Dermis blood vessel endothelial cell (primary cell): Measurements from ENCODE around the gene ZNF140. TPM values are rescaled to one million over a fixed set of nuclear protein-coding genes. Genes with fewer than 3 reads are reported as not detected.

Experiments
- DNase-seq: peaks from one replicate; pipeline ENCODE4 v3.0.0; 2010
- total RNA-seq: library from RNA; depleted of rRNA; stranded (reverse); fragments of >200 nt; gene quantifications from 2 replicates; pipeline ENCODE4 v1.2.3, GENCODE V29; 2014

ZNF140 gene
- 20.1 and 22.6 TPM in 2 replicates for total RNA-seq

DNA sequence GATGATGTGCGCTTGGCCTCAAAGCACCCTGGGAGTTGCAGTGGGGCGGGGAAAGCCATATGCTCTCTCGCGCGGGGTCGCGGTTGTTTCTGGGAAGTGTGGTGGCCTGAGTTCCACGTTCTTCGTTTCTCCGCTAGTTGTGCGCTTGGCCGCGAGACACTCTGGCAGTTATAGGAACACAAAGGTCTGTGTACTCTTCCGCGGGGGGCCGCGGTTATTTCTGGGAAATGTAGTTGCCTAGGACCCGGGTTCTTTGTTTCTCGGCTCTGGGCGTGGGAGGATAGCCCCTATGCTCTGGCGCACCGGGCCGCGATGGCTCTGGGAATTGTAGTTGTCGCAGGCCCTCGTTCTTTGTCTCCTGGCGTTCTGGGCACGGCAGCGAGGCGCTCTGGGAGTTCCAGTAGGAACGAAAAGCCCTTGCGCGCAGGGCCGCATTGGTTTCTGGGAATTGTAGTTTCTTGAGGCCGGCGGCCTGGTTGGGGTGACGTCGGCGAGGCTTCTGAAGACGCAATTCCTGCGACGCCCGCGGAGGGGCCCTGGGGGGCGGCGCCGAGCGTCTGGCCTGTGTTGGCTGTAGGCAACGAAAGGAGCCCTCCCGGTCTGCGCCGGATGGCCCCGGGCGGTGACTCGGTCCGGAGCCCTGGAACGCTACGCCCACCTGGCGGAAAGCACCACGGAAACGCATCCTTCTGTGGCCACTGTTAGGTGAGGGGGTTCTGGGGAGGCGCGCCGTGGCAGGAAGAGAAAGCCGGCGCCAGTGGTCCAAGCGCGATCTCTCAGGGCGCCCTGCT is at the start of gene ZNF140:
Gene ZNF140, plus strand, starts transcription at position 556 of the 791 bp plus-strand sequence. CDS start 398 bp downstream, outside the sequence.
- DNase-seq, result peak; percentile 98

DNA sequence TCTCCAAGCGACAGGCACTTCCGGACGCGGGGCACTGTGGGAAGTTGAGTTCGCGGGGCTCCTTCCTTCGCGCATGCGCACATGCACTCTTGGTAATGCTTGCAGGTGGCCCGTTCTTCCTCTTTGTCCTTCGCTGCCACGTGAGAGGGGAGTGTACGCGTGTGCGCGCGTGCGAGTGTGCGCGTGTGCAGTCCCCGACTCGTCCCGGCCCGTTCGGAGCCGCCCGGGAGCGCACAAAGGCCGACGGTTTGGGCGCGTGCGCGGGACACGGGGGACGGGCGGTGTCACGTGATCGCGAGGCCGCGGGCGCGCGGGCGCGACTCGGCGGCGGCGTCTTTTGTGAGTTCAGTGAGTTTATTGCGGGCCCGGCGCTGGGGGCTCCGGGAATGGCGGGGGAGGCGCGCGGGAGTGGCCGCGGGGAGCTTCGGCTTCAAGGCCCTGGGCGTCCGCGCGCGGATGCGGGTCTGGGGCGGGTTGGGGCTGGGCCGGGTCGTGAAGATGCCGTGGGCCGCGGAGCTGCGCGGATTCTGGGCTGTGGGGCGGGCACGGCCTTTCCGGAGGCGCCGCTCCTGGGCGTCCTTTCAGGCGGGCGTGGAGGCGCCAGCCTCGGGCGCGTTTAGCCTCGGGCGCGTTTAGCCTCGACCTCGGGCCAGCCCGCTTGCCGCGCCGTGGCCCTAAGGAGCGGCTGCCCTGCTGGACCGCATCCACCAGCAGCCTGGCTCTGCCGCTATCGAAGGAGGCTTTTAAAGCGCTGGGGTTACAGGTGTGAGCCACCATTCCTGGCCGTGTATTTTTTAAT is 43.3 kb upstream of the ZNF140 start, which contains the start of gene ZNF84:
Gene ZNF84, plus strand, starts transcription at position 303 of the 799 bp plus-strand sequence. CDS start 3,959 bp downstream, outside the sequence.
- peak; percentile 100 for DNase-seq

DNA sequence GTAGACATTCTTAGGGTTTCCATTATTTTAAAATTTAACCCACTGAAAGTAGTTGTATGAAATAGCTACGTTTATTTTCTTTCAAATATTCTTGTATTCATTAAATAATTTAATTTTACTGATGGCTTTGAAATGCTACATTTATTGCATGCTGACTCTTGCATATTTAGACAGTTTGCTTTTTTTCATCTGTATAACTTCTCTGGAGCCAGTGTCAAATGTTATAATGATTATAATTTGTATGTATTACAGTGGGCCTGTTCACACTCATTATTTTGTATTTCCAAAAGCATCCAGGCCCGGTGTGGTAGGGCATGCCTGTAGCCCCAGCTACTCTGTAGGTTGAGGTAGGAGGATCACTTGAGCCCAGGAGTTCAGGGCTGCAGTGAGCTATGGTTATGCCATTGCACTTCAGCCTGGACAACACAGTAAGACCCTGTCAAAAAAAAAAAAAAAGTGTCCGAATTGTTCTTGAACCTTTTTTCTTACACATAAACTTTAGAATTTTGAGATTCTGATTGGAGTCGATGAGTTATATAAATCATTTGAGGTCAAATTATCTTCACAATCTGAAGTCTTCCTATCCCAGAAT is 42.5 kb upstream of the ZNF140 start:
- peak; percentile 5 for DNase-seq

DNA sequence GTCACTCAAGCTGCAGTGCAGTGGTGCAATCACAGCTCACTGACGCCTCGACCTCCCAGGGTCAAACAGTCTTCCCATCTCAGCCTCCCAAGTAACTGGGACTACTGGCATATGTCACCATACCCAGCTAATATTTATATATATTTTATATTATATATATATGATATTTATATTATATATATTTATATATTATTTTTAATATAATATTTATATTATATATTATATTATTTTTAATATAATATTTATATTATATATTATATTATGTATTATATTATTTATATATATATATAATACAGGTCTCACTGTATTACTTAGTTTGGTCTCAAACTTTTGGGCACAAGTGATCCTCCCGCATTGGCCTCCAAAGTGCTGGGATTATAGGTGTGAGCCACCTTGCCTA is 34.0 kb upstream of the ZNF140 start:
- DNase-seq, result no peak

DNA sequence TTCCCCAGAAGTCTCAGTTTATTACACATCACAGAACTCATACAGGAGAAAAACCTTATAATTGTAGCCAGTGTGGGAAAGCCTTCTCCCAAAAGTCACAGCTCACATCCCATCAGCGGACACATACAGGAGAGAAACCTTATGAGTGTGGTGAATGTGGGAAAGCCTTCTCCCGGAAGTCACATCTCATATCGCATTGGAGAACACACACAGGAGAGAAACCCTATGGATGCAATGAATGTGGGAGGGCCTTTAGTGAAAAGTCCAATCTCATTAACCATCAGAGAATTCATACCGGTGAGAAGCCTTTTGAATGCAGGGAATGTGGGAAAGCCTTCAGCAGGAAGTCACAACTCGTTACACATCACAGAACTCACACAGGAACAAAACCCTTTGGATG is 23.3 kb upstream of the ZNF140 start:
- no peak for DNase-seq

DNA sequence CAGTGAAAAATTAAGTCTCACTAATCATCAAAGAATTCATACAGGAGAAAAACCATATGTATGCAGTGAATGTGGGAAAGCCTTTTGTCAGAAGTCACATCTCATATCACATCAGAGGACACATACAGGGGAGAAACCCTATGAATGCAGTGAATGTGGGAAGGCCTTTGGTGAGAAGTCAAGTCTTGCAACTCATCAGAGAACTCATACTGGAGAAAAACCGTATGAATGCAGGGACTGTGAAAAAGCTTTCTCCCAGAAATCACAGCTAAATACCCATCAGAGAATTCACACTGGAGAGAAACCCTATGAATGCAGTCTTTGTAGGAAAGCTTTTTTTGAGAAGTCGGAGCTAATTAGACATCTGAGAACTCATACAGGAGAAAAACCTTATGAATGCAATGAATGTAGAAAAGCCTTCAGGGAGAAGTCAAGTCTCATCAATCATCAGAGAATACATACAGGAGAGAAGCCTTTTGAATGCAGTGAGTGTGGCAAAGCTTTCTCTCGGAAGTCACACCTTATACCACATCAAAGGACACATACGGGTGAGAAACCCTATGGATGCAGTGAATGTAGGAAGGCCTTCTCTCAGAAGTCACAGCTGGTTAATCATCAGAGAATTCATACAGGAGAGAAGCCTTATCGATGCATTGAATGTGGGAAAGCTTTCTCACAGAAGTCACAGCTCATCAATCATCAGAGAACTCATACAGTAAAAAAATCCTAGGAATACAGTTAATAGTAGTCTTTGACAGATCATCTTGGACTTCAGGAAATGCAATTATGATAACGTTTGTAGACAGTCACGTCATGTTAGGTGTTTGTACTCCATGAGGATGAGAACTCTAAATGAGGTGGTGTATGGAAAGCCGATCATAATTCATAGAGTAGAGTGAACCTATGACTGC is 22.3 kb upstream of the ZNF140 start:
- peak; percentile 7 for DNase-seq

DNA sequence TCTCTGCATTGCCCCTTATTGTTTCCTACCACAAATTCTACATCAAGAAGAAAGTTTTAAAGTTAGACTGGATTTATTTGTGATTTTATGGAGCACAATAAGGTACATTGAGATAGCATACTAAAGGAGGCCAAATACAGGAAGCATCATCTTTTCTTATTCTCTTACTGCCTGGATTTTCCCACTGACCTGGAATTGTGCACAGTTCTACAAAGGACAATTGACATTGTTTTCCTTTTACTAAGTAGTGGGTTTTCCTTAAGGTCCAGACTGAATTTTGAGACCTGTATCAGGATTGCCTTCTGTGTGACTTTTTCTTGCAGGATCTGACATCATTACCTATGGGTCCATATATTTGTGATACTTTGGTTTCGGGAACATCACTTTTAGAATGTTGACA is 18.8 kb upstream of the ZNF140 start:
- DNase-seq, result no peak

DNA sequence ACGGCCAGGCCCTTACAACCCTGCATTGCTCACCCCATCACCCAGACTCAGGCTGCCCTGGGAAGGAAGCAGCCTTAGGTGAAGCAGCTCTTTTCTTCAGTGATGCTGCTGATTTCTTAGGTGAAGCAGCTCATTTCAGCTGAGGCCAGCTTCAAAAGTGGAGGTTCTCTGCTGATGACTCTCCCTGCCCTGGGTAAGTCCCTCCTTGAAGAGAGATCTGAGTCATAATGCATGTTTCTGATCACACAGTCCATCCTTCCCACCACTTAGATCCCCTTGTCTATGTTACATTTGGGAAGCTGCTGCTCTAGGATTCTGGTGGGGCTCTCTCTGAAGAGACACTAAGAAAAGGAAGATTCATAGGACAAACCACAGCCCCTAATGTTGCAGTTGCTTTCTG is 17.2 kb upstream of the ZNF140 start:
- DNase-seq, result no peak

DNA sequence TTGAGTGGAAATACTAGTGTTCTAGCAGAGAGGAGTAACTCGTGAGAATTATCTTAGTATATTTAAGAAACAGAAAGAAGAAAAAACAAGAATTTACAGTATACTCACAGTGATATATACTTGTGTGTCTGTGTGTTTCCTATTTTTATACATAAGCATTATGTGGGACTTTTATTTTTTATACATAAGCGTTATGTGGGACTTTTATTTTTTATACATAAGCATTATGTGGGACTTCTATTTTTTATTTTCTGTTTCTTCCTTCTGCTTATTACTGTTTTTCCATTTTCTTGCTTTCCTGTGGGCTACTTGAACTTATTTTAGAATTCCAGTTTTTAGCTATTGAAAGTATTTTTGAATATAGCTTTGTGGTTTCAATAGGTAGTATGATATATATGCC is 6.9 kb upstream of the ZNF140 start:
- no peak for DNase-seq

DNA sequence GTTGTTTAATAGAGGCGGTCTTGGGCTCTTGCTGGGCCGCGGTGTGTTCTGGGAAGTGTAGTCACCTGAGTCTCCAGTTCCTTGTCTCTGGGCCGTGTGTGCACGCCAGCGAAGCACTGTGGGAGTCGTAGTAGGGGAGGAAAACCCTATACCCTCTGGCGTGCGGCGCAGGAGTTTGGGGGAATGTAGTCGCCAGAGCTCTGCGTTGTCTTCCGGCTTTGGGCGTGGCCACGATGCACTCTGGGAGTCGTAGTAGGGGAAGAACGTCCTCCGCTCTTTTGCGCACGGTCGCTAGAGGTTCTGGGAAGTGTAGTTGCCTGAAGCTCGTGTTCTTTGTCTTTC is 726 bp upstream of the ZNF140 start:
- peak; percentile 100 for DNase-seq

DNA sequence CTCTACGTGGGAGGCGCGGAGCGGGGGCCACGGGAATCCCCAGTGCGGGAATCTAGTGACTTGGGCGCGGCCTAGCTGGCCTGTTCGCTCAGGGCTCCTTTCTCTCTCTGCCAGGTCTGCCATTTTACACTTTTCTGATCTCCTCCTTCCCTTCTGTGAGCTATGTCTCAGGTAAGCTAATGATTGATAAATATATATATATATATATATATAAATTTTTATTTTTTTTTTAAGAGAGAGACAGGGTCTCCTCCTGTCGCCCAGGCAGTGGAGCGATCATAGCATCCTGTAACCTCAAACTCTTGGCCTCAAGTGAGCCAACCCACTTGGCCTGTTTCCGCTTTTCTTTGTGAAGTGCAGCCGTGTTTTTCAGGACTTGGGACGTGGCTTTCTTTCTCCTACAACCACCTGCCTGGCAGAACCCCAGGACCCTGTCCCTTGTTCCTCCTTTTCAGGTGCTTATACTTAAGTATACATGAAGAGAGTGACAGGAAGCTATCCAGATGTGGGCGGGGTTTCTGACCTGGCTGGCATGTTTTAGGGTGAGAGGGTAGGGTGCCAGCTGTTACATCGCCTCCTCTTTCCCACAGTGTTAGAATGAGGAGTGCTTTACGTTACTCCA is 547 bp downstream of the ZNF140 start:
- no peak for DNase-seq

DNA sequence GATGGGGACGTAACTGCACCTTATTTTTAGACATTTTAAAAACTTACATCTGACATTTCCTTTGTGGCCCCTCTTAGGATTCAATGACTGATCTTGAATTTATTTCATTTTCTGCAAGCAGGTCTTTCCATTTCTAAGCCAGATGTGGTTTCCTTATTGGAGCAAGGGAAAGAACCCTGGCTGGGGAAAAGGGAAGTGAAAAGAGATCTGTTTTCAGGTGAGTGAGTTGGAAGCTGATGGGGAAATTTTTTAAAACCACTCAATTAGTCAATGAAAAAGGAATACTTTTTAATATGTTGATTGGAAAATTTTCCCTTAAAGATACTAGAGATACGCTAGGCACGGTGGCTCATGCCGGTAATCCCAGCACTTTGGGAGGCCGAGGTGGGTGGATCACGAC is 2.6 kb downstream of the ZNF140 start:
- DNase-seq, result no peak

DNA sequence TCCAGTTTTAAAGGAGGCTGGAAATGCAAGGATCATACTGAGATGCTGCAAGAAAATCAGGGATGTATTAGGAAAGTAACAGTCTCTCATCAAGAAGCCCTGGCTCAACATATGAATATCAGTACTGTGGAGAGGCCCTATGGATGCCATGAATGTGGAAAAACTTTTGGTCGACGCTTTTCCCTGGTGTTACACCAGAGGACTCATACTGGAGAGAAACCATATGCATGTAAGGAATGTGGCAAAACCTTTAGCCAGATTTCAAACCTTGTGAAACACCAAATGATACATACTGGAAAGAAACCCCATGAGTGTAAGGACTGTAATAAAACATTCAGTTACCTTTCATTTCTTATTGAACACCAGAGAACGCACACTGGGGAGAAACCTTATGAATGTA is 24.9 kb downstream of the ZNF140 start:
- DNase-seq, result no peak

DNA sequence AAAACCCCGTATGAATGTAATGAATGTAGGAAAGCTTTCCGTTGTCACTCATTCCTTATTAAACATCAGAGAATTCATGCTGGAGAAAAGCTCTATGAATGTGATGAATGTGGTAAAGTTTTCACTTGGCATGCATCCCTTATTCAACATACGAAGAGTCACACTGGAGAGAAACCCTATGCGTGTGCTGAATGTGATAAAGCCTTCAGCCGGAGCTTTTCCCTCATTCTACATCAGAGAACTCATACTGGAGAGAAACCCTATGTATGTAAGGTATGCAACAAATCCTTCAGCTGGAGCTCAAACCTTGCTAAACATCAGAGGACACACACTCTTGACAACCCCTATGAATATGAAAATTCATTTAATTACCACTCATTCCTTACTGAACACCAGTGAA is 25.5 kb downstream of the ZNF140 start:
- peak; percentile 20 for DNase-seq

DNA sequence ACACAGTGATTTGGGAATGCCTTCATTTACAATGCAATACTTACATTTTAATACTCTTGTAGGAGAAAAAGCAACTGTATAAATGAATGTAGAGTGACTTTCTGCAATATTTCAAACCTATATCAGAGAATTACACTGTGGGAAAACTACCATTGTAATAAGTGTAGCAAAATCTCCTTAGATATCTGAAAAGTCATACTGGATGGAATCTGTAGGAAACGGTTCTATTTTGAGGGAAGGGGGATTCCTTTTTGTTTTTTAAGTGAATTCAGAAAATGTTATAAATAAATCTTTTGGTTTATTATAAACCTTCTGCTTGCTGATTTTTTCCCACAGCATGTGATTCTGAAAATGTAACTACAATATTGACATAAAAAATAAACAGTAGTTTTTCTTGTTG is 26.4 kb downstream of the ZNF140 start:
- DNase-seq, result no peak

DNA sequence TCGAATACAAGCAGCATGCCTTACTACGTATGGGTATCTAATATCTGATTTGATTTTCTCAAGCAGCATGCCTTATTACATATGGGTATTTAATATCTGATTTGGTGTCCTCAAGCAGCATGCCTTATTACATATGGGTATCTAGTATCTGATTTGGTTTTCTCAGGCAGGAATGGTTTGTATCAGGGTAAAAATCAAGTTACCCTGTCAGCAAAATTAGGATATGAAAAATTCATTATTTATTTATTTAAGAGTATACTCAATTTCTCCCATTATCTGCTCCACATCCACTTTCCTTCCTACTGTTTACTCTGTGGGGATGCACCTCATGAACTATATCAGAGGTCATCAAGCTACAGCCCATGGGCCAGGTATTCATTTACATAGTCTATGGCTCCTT is 27.4 kb downstream of the ZNF140 start:
- no peak for DNase-seq

DNA sequence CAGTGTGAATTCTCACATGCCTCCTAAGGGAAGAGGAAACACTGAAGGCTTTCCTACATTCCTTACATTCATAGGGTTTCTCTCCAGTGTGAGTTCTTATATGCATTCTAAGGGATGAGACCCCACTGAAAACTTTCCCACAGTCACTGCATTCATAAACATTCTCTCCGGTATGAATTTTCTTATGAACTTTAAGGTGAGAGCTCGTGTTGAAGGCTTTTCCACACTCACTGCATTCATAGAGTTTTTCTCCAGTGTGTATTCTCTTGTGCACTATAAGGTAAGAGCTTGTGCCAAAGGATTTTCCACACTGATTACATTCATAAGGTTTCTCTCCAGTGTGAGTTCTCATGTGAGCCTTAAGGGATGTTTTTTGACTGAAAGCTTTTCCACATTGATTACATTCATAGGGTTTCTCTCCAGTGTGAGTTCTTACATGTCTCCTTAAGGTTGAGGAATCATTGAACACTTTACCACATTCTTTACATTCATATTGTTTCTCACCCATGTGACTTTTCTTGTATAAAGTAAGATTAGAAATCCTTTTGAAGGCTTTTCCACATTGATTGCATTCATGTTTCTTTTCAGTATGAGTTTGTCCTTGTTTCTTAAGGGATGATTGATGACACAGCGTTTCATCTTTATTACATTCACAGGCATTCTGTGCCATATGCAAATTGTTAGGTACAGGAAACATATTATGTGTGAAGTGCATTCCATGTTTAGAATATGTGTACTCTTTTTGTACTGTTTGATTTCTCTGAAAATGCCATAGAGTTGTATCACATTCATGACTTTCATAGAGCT is 39.9 kb downstream of the ZNF140 start:
- DNase-seq, result no peak

DNA sequence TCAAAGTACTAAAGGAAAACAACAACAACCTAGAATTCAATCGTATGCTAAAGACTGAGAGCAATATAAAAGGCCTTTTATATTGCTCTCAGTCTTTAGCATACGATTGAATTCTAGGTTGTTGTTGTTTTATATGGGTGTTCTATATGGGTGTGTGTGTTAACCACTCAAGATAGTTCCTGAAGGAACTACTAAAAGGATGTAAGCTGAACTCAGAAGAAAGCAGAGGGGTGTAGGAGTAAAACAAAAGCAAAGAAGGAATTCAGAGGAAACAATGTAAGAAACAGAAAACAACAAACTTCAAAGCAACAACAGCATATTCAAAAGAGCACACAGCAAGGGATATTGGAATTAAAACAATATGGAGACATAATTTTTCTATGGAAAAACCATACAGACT is 44.0 kb downstream of the ZNF140 start:
- DNase-seq, result no peak

DNA sequence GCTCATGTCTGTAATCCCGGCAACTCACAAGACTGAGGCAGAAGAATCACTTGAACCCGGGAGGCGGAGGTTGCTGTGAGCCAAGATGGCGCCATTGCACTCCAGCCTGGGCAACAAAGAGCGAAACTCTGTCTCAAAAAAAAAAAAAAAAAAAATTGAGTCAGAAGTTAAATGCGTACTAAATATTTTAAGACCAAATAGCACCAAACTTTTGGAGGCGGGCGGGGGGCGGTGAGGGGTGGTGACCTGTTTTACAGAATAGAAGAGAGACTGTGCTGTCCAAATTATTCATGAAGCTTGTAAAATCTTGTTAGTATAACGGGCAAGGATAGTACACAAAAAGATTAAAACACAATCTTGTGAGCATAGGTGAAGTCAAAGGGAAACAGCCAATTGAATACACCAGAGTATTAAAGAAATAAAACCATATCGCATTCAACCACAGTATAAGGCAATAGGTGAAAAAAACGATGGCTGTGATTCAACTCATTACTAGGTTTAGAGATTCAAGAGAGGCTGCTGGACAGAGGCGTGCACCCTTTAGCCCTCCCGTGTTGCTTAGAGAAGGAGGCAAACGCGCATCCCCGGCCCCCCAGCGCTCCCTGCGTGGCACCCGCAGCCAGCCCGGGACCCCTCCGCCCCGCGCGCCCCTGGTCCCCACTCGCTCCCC is 48.8 kb downstream of the ZNF140 start:
- peak; percentile 44 for DNase-seq

DNA sequence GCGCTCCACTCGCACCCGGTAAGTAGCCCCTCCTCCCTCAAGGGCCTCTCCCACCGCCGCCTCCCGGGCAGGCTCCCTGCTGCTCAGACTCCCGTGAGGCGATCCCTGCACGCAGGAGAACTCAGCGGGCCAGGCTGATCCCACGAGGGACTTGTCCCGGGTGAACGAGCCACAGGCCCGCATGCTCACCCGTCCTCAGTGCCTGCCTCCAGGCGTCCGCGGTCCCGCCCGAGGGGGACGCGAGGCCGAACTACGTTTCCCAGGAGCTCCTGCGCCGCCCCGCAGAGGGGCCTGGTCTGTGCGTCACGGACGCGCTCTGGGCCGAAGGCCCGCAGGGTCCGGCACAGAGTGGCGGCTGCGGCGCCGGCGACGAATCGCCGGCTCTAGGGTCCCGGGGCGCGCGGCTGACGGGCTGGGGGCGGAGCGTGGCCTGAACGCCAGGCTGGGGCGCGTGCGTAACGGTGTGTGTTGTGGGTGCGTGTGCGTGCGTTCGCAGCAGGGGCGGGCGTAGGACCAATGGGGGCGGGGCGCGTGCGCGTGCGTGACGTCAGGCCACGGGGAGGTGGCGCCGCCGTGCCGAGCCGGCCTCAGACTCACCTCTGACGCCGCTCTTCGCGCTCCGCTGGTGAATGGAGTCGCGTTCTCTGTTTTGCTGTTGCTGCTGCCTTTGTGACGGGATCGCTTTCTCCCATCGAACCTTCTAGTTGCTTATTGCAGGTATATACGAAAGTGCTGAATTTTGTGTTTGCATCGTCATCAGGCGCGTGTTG is 49.5 kb downstream of the ZNF140 start, which contains the start of the genes ZNF10 and ZNF891:
Gene ZNF10, plus strand, starts transcription at position 590 of the 770 bp plus-strand sequence. CDS start 13,866 bp downstream, outside the sequence.
Gene ZNF891, minus strand, starts transcription at position 237 of the 770 bp plus-strand sequence. CDS start 8,356 bp downstream, outside the sequence.
- peak; percentile 99 for DNase-seq
